GDM1 (cell line): ENCODE data around the gene TSHZ1.

Source experiments
- DNase-seq: peaks from one replicate; lab custom pipeline; 2025; lab: John Stamatoyannopoulos, UW

TSHZ1 gene

DNA sequence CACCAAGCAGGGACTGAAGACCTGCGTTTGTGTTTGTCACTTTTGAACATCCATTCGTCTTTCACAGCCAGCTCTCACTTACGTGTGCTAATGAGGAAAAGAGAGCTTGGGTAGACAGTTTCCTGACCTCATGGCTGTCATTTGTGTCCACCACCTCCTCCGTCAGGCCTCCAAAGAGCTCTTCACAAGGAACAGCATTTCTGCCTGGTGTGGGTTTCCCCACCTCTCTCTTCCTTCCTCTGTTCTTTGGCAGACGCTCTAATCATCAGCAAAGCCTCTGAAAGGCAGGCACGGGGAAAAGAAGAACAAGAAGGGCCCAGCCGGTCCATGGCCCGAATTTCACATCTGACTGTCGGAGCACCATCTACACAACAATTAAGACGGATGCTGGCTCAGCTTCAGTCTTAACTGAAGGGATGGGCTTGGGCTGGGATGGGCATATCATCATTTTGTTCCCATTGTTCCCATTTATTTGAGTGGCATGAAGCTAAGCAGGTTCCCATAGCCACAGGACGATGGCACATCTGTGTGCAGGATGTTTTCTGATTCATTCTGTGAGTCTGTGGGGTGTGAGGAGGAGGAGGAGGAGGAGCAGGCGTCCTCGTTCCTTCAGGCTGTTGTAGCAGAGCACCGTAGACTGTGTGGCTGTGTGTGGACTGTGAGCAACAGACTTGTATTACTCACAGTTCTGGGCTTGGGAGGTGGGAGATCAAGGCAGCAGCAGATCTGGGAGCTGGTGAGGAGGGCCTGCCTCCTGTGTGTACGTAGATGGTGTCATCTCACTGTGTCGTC, 66.4 kb downstream of the TSHZ1 start:
- DNase-seq = peak; percentile 41

DNA sequence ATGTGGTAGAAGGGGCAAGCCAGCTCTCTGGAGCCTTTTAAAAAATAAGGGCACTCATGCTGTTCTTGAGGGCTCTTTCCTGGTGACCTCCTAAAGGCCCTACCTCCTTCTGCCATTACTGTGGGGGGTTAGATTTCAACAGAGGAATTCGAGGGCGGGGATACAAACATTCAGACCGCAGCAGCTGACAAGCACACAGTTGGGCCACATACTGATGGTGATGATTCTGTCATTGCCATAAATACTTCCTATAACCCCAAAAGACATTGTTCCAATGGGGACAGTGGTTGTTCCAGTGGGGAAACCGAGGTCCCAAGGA, 67.0 kb downstream of the TSHZ1 start:
- no peak for DNase-seq

DNA sequence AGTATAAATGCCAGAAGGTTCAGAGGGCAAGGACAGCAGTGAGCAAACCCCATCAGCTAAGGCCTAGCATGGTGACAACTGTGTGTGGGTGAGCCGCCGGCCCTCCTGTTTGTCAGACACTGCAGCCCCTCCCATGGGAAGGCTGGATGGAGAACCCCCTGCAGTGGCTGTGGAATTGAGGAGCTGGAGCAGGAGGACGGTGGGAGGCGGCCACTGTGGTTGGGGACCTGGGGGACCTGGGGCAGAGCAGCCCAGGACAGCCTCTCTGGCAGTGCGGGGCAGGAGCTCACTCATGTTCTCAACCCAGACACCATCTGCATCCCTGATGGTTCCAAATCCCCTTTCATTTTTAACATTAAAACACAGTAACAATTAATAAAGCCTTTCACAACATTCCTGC, 68.8 kb downstream of the TSHZ1 start:
- no peak for DNase-seq

DNA sequence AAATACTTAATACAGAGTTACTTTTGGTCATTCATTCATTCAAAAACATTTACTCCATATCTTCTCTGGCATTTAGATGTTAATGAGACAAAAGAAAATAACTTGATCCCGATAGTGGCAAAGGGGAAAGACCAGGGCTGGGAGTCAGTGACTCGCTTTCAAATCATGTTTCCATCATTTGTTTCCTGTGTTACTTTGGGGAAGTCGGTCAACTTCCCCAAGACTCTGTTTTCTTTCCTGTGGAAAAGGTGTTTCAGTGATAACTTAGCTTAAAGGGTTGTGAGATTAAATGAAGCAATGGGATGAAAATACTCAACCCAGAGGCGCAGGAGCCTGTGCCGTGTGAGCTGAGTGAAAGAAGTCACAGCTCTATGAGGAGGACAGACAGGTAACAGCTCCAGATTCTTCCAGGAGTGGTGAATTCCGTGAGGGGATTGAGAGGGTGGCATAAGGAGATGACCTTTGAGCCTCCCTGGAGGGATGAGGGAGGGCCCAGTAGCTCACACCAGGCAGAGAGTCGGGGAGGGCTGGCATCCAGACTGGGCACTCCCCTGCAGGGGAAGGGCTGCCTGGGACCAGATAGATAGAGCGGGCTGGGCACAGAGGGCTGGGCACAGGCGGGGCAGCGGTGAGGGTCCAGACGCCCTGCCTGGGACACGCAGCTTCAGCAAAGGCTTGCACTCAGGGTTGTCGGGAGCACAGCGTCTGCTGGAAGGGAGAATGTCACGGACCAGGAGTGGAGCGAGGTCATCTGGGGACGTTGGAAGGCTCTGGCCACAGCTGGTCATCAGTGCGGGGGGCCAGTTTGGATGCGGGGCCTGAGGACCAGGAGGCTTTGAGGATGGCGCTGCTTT, 70.1 kb downstream of the TSHZ1 start:
- DNase-seq = no peak

DNA sequence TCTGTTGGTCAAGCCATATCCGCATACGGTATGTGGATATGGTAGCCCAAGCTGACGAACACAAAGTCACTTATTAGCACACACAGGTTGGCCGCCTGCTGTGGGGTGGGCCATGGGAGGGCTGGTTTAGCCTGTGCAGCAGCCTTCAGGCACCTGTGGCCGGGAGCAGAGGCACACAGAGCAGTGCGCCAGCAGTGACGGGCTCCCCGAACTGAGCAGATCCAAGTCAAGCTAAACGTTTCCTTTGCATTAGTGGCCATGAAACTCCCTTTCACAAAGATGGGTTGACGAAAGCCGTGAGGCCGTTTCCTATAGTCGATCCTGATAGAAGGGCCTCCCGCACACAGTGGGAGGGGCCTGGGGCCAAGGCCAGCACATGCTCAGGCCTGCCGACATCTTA, 72.1 kb downstream of the TSHZ1 start:
- DNase-seq = no peak

DNA sequence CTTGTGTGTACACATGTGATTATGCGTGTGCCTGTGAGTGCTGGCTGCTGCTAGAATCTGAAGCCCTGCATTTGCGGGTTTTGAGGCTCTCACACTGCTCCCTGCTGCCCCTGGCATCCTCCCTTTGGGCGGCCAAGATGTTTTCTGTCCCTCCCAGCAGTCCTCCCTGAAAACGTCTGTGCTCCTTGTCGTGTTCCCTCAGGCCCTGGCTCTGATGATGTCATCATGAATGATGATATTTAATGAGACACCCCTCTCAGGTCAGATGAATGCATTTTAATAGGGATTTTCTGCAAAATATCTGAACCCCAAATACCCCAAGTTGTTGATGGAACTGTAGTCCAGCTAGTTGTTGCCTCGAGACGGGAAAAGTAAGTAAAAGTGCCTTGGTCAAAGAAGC, 73.1 kb downstream of the TSHZ1 start:
- DNase-seq = no peak

DNA sequence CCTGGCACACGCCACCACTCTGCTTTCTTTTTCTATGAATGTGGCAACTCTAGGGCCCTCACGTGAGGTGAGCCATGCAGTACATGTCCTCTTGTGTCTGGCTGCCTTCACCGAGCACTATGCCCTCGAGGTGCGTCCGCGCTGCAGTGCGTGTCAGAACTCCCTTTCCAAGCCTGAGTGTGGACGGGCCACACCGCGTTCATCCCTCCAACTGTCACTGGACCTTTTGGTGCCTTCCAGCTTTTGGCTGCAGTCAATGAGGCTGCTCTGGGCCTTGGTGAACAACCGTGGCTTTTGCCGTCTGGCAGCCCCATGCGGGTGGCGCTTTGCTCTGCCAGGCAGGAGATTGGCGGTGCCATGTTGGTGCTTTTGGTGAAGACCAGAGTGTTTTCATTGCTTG, 74.0 kb downstream of the TSHZ1 start:
- DNase-seq = no peak

DNA sequence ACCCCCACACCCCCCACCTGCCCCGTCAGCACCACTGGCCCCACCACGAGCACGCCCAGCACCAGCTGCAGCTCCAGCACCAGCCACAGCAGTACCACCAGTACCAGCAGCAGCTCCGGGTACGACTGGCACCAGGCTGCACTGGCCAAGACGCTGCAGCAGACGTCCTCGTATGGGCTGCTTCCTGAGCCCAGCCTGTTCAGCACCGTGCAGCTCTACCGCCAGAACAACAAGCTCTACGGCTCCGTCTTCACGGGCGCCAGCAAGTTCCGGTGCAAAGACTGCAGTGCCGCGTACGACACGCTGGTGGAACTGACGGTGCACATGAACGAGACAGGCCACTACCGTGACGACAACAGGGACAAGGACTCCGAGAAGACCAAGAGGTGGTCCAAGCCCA, 75.3 kb downstream of the TSHZ1 start:
- DNase-seq = no peak

DNA sequence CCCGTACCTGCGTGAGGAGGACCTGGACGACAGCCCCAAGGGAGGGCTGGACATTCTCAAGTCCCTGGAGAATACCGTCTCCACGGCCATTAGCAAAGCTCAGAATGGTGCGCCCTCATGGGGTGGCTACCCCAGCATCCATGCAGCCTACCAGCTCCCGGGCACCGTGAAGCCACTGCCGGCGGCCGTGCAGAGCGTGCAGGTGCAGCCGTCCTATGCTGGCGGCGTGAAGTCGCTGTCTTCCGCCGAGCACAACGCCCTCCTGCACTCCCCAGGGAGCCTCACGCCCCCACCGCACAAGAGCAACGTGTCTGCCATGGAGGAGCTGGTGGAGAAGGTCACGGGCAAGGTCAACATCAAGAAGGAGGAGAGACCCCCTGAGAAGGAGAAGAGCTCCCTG, 76.4 kb downstream of the TSHZ1 start:
- DNase-seq = no peak

DNA sequence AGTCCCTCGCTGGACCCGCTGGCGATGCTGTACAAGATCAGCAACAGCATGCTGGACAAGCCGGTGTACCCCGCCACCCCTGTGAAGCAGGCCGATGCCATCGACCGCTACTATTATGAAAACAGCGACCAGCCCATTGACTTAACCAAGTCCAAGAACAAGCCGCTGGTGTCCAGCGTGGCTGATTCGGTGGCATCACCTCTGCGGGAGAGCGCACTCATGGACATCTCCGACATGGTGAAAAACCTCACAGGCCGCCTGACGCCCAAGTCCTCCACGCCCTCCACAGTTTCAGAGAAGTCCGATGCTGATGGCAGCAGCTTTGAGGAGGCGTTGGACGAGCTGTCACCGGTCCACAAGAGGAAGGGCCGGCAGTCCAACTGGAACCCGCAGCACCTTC, 77.1 kb downstream of the TSHZ1 start:
- no peak for DNase-seq

DNA sequence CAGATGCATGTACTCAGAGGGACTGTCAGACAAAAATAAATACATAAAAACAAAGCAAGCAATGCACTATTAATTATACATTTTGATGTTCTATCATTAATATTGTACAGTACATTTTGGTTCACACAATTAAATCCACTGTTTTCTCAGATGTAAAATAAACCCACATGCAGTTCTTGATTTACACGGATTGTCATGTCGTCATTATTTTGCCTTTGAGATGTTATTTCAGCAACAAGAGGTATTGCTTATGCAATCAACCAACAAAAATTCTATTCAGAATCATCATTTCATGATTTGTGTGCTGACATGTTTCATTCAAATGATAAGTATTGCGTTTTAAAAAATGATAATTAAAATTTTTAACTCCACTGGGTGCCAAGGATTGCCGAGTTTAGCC, 79.2 kb downstream of the TSHZ1 start:
- no peak for DNase-seq

DNA sequence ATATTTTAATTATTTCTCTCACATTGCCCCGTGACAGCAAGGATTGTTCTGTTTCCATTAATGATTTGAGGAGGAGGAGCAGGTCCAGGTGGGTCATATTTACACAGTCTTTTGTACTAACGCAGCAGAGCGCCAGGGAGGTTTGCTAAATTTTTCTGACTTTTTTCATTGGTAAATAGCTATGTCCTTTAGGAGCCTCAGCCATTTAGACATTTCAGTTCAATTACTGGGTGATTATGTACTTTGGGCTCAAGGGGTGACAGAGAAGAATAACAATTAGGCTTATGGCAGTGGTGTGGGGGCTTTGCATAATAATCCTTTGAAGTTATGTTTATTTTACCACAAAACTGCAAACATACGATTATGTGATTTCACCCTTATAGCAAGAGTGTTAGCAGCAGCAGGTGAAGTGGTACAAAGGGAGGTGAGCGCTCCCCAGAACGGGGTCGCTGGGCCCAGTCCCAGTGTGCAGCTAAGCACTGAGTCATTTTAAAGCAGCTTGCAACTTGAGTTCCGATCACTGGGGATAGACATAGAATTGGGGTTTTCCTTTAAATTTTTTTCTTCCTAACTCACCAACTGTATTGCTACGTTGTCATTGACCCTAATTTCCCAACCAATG, 80.3 kb downstream of the TSHZ1 start:
- DNase-seq = no peak

DNA sequence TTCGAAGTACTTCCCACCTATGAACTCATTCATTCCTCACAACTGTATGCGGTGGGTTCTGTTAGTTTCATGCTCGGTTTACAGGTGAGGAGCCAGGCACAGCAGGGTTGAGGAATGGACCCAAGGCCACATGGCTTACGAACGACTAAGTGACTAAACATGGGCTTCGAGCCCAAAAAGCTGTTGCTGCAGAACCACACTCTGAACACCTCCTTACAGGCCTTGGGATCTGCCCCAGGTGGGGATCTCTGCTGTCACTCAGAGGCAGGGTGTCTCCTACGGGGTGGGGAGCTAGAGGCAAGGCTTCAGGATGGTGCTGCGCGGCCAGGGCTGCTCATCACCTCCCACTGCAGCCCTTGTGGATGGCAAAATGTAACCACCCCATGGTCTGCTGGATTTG, 80.9 kb downstream of the TSHZ1 start:
- DNase-seq = no peak

DNA sequence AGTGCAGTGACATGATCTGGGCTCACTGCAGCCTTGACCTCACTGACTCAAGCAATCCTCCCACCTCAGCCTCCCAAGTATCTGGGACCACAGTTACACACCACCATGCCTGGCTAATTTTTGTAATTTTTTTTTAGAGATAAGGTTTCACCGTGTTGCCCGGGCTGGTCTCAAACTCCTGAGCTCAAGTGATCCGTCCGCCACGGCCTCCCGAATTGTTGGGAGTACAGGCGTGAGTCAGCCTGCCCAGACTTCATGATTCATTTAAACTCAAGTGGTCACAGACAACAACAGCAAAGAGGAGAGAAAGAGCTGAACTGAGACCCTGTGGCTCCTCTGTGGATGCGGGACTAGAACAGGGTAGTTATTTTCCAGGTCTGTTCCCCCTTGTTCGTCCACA, 83.0 kb downstream of the TSHZ1 start:
- DNase-seq = no peak

DNA sequence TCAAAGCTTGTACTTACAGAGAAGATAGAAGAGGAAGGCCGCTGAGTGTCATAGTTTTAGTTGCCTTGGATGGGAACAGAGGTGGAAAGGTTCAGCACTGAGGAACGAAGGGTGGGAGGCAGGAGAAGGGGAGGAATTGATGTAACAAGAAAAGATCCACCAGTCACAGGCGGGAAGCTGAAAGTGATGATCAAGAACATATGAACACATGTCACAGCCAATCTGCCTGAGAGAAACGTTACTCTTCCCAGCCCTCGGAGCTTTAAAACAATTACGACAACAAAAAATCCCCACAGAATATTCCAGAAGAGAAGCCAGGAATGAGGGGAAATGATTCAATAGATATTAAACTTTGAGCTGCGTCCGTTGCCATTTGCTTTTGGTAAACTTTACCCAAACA, 87.1 kb downstream of the TSHZ1 start:
- DNase-seq = no peak

DNA sequence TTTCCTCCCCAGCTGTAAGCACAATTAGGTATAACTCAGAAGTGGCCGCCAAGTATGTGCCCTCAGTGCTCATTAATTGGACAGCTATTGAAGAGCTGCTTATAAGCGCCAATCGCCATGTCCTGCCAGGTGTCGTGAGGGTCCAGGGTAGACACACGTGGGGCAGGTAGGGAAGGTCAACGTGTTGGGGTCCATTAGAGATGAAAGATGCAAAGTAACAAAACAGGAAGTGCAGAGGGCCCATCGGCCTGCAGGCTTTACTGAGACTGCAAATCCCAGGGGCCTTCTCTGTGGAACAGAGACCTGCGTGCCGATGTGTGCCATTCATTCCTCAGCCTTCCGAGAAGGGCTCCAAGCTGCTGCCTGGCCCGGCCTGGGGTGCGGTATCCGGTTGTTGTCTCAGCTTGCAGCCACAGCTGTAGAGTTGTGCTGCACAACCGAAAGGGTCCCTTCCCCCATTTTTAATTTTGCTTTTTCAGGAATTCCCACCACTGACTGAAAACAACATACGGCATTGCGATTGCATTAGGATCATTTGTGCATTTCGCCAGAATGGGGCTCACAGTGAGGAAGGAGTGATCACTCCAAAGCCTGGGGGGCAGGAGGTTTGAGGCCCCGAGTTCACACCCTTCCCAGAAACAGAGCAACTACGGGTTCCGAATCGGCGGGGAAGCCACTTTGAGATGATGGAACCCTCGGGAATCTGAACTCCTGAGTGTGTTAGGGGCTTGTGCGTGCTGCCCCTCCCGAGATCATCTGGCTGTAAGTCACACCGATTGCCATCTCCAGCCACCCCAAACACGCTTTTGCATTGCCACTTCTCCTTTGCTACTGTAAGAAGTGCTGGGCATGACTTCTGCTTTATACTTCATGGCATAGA, 94.3 kb downstream of the TSHZ1 start:
- DNase-seq = no peak

DNA sequence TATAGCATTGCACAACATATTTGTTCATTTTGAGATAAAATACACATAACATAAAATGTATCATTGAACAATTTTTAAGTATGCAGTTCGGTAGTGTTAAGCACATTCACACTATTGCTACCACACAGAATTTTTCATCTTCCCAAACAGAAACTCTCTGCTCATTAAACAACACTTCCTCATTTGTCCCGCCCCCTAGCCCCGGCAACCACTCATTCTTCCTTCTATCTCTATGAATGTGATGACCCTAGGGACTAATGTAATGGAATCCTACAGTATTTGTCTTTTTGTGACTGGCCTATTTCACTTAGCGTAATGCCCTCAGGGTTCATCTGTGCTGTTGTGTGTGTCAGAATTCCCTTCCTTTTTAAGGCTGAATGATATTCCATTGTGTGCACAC, 95.4 kb downstream of the TSHZ1 start:
- DNase-seq = no peak

DNA sequence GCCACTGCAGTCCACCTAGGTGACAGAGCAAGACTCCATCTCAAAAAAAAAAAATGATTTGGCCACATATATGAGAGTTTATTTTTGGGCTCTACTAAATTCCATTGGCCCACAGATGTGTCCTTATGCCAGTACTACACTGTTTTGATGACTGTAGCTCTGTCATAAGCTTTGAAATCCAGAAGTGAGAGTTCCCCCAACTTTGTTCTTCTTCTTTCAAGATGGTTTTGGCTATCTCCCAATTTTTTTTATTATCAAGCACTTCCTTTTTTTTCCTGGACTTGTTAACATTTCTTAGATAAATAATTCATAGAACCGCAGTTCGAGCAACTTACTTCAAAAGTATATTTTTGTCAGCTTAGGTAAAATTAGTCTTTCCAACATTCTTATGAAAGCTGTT, 96.9 kb downstream of the TSHZ1 start:
- no peak for DNase-seq

DNA sequence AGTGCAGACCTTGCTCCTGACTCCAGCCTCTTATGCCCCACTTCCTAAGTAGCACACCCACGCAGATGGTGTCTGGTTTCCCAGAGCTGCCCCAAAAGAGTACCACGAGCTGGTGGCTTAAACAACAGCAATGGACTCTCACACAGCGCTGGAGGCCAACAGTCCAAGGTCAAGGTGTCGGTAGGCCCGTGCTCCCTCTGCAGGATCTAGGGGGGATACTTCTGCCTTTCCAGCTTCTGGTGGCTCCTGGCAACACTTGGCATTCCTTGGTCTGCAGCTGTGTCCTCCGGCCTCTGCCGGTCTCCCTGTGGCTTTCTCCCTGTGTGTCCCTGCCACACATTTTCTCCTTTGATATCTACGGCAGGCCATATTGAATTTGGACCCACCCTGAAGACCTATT, 99.0 kb downstream of the TSHZ1 start:
- no peak for DNase-seq

DNA sequence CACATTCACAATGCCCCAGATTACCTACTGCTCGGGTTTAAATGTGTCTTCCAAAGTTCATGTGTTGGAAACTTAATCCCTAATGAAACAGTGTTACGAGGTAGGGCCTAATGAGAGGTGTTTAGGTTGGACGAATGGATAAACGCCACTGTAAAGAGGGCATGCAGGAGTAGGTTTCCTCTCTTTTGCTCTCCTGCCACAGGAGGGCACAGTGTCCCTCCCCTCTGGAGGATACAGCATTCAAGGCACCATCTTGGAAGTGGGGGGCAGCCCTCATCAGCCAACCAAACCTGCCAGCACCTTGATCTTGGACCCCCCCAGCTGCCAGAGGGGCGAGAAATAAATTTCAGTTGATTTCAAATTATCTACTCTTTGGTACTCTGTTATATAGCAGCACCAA, 103.5 kb downstream of the TSHZ1 start:
- no peak for DNase-seq

DNA sequence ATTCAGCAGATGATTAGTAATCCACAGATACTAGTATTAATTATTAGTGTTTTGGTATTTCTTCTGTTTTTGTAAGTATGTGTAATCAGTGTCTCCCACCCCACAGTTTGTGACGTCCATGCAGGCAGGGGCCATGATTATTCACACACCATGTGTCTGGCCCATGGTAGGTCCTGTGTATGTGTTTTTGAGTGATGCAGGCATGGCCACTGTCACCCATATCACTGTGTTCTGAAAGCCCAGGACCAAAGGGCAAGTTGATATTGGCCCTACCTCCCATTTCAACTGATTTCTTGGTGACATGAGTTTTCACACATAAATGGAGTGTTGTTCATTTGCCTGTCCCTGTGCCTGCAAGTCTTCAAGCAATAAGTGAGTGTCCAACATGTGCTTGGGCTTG, 104.0 kb downstream of the TSHZ1 start:
- no peak for DNase-seq

DNA sequence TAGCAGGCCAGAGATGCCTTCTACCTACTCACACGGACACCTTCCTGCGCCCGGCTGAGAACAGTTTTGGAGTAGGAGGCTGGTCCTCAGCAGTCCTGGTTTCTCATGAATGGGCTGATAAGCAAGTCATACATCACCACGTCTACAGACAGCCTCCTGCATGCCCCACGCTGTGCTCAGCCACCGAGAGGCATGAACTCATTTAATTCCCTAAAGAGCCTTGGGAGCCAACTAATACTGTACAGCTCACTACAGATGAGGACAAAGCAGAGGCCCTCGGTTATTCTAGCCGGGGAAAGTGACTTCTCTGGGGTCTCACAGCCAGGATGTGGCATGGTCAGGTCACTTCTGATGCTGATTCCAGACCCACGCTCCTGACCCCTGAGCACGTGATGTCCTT, 105.6 kb downstream of the TSHZ1 start:
- no peak for DNase-seq
